Liver (tissue), 9 donors: ENCODE results near the gene CD63. TPM values are rescaled to one million over a fixed set of nuclear protein-coding genes. Genes with fewer than 3 reads are reported as not detected.
A peak's percentile ranks its signal among the peaks of the same experiment; 100 is the strongest.

Experiments
- DNase-seq: peaks from one replicate; pipeline ENCODE4 v3.0.0-alpha.2; 2017; ENCODE audit warnings: low spot score
- H3K27ac ChIP-seq, 2 donors: one replicate each; pipeline ENCODE4 v1.7.0; 2013; ENCODE audit warnings: inconsistent platforms in 2 of 2, low read length in 2 of 2, control low read depth in 1 of 2, low read depth in 1 of 2, mild to moderate bottlenecking in 1 of 2
- H3K27me3 ChIP-seq, 4 donors: one replicate each; pipeline versions ENCODE4 v1.6.1 to v1.7.0; 2013; ENCODE audit warnings: low read length in 3 of 4, inconsistent platforms in 1 of 4, mild to moderate bottlenecking in 1 of 4, moderate library complexity in 1 of 4; ENCODE audit not compliant: control insufficient read depth in 4 of 4, insufficient read depth in 4 of 4
- H3K36me3 ChIP-seq, 4 donors: one replicate each; pipeline versions ENCODE4 v1.6.1 to v1.7.0; 2013; ENCODE audit warnings: low read length in 3 of 4, mild to moderate bottlenecking in 3 of 4, low read depth in 1 of 4, moderate library complexity in 1 of 4; ENCODE audit not compliant: control insufficient read depth in 4 of 4, insufficient read depth in 3 of 4
- H3K4me1 ChIP-seq, 4 donors: one replicate each; pipeline versions ENCODE4 v1.6.1 to v1.7.0; 2013; ENCODE audit warnings: low read length in 3 of 4, mild to moderate bottlenecking in 3 of 4, moderate library complexity in 1 of 4; ENCODE audit not compliant: control insufficient read depth in 4 of 4, insufficient read depth in 4 of 4
- H3K4me3 ChIP-seq, 3 donors: one replicate each; pipeline versions ENCODE4 v1.6.1 to v1.7.0; 2013; ENCODE audit warnings: low read length in 3 of 3, control low read depth in 1 of 3, low read depth in 1 of 3, mild to moderate bottlenecking in 1 of 3
- H3K9ac ChIP-seq, 2 donors: one replicate each; pipeline ENCODE4 v1.7.0; 2013; ENCODE audit warnings: low read length in 2 of 2, mild to moderate bottlenecking in 2 of 2, moderate library complexity in 2 of 2, control low read depth in 1 of 2, low read depth in 1 of 2
- H3K9me3 ChIP-seq, 4 donors: one replicate each; pipeline versions ENCODE4 v1.6.1 to v1.7.0; 2013; ENCODE audit warnings: low read length in 3 of 4; ENCODE audit not compliant: control insufficient read depth in 4 of 4
- FOXA1 ChIP-seq: IDR thresholded peaks from 2 replicates; pipeline ENCODE4 v1.6.1; 2016; ENCODE audit warnings: antibody characterized with exemption
- FOXA2 ChIP-seq: IDR thresholded peaks from 2 replicates; pipeline ENCODE4 v1.6.1; 2016; ENCODE audit warnings: antibody characterized with exemption
- GABPA ChIP-seq, 2 donors: IDR thresholded peaks in 1 of 2; conservative IDR thresholded peaks in 1 of 2; 2 replicates each; pipeline ENCODE4 v1.6.1; 2016; ENCODE audit warnings: antibody characterized with exemption in 2 of 2, mild to moderate bottlenecking in 1 of 2, moderate library complexity in 1 of 2
- HNF4A ChIP-seq, 2 donors: conservative IDR thresholded peaks; 2 replicates each; pipeline ENCODE4 v1.6.1; 2016; ENCODE audit warnings: antibody characterized with exemption in 2 of 2, mild to moderate bottlenecking in 2 of 2
- HNF4G ChIP-seq: IDR thresholded peaks from 2 replicates; pipeline ENCODE4 v1.6.1; 2016; ENCODE audit warnings: antibody characterized with exemption
- JUND ChIP-seq, 2 donors: IDR thresholded peaks; 2 replicates each; pipeline ENCODE4 v1.6.1; 2016; ENCODE audit warnings: antibody characterized with exemption in 2 of 2
- NR2F2 ChIP-seq: IDR thresholded peaks from 2 replicates; pipeline ENCODE4 v1.6.1; 2016; ENCODE audit warnings: antibody characterized with exemption
- SP1 ChIP-seq: IDR thresholded peaks from 2 replicates; pipeline ENCODE4 v1.6.1; 2018; ENCODE audit warnings: antibody characterized with exemption, mild to moderate bottlenecking
- TAF1 ChIP-seq: conservative IDR thresholded peaks from 2 replicates; pipeline ENCODE4 v1.6.1; 2016; ENCODE audit warnings: antibody characterized with exemption, mild to moderate bottlenecking
- YY1 ChIP-seq: IDR thresholded peaks from 2 replicates; pipeline ENCODE4 v1.6.1; 2016; ENCODE audit warnings: antibody characterized with exemption, mild to moderate bottlenecking
- WGBS: extraction: QIAGEN DNeasy Blood & Tissue Kit; methylation state at CpG from one replicate; pipeline ENCODE4 v1.1.7; 2013; 5-methylcytosine and 5-hydroxymethylcytosine counted together
- polyA plus RNA-seq, 2 donors: library from polyadenylated mRNA; stranded (reverse) in 1 of 2; unstranded in 1 of 2; fragments of 200-250 nt in 1 of 2; fragments of >200 nt in 1 of 2; fragmentation: Nextera tagmentation in 1 of 2; extraction: Ambion mirVana in 1 of 2; gene quantifications; one replicate each; pipeline versions ENCODE4 v1.2.1 to v1.2.3, GENCODE V29; 2013 to 2015
- total RNA-seq, 2 donors: library from RNA; depleted of rRNA; stranded (reverse); fragments of >200 nt; gene quantifications; one replicate each; pipeline ENCODE4 v1.2.3, GENCODE V29; 2014
- TF ChIP-seq, protein P1 (sequence below): fragments of 150-350 bp; IDR thresholded peaks from 2 replicates; pipeline ENCODE4 v1.5.1; 2017; ENCODE audit warnings: improper control_type of control experiment, low read depth, low read length; ENCODE audit not compliant: missing input control
- TF ChIP-seq, protein P2 (sequence below): IDR thresholded peaks from 2 replicates; pipeline ENCODE4 v1.6.1; 2016; ENCODE audit warnings: antibody characterized with exemption
- TF ChIP-seq, protein P3 (sequence below): IDR thresholded peaks from 2 replicates; pipeline ENCODE4 v1.6.1; 2016; ENCODE audit warnings: antibody characterized with exemption
- TF ChIP-seq, protein P4 (sequence below): IDR thresholded peaks from 2 replicates; pipeline ENCODE4 v1.6.1; 2016; ENCODE audit warnings: antibody characterized with exemption, mild to moderate bottlenecking
- donor health status: healthy.
- donor health status: healthy.
- donor health status: healthy.
- donor health status: healthy.
- donor health status: healthy.

The CD63 gene
- total and polyA plus RNA-seq, 4 donors = 185 to 373 (median 338) TPM

DNA sequence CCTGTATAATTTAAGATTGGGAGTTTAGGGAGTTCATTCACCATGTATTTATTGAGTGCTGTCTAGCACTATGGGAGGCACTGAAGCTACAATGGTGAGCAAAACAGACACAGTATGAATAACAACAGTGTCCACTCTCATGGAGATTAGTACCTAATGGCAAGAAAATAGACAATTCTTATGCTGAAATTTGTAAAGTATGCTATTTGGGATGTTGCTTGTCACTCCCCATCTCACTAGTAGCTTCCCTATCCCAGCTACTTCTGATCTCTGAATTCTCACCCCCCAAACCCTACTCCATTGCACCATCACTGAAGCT lies 18.1 kb upstream of the CD63 start (continued):
- TF ChIP-seq FOXA2 = no peak

DNA sequence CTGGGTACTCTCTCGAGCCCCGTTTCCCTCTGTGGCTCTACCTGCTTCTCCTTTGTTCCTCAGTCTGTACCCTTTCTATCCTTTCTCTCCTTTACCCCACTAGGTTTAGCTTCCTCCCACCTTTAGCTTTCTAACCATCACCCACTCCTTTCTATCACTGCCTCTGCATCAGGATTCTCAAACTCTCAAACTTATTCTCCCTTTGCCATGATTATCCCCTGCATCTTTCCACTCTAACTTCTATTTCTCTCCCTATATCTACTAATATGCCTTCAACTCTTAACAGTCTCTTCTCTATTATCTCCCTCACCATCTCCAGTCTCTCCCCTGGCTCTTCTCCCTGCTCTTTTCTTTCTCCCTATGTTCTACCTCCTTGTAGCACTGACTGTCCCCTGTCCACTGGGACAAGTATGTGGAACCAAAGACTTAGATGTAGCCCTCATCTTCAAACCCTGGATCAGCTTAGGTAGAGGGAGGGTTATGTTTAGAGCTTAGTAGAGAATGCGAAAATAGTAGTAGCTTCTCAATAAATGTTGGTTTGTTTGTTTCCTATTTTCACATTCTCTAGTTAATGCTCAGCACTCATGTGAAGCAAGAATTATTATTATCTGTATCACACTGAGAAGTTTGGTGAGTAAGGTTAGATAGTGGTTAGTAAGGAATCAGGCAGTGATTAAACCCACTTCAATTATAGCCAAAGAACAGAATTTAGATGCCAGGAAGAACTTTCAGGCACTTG lies 17.5 kb upstream of the CD63 start:
- H3K4me3 ChIP-seq = no peak overlapping the region
- H3K9me3 ChIP-seq = no peaks in the 10 kb centered on the region
- no peak for TF ChIP-seq GABPA (IDR thresholded peaks at IDR 0.05 in 1 of 2, conservative IDR thresholded peaks at IDR 0.05 in 1 of 2)
- TF ChIP-seq NR2F2 = no peak
- no peak for TF ChIP-seq SP1
- no peak for TF ChIP-seq HNF4A (conservative IDR thresholded peaks at IDR 0.05)
- TF ChIP-seq FOXA1 = no peak
- DNase-seq = no peak
- peaks cover 0 to 9% (median 5%) of the 10 kb centered on the region in 4 donors for H3K4me1 ChIP-seq
- H3K9ac ChIP-seq = no peak overlapping the region
- WGBS = 44% methylated on average over 3 of the region's 3 CpGs
- H3K36me3 ChIP-seq = peaks cover 0 to 5% (median 1%) of the 10 kb centered on the region in 4 donors
- H3K27ac ChIP-seq = no peak overlapping the region
- H3K27me3 ChIP-seq = peaks cover 0 to 5% (median 0%) of the 10 kb centered on the region in 4 donors

DNA sequence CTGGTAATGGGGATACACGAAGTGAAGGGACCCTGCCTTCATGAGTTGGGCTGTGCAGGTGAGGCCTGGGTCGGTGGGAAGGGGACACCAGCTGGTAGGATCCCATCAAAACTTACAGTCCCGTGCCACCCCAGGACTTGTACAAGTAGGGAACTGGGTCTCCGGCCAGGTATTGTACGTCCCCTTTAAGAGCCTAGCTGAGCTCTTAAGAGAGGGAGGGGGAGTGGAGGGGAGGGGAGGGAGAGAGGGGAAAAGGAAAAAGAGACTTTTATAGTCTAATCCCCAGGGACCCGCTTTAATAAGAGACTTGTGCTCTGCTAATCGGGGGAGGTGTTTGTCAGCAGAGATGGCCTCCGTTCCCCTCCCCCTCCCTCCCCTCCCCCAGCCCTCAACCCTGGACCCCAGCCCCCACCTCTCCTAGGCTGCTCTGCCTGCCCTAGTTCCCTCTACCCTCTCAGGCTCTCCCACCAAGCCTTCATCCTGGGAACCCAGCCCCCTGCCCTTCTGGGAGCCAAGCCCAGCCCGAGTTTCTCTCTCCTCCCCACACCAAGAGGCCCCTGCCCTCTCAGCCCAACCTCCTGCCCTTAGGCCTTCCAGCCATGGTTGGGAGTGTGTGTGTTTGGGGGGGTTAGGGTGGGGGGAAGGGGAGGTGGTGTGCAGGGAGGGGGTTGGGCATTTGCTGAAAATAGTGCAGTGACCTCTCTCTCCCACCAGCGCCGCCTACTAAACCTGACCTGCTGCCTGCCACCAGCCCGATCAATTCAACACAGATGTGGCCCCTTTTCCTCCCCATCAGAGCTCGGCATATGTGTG lies 16.8 kb upstream of the CD63 start:
- peak; percentile 63 for DNase-seq
- H3K9ac ChIP-seq = no peak overlapping the region
- H3K4me1 ChIP-seq = peaks cover 0 to 9% (median 5%) of the 10 kb centered on the region in 4 donors
- no peak overlapping the region for H3K4me3 ChIP-seq
- no peak for TF ChIP-seq FOXA2
- TF ChIP-seq, protein P1, sequence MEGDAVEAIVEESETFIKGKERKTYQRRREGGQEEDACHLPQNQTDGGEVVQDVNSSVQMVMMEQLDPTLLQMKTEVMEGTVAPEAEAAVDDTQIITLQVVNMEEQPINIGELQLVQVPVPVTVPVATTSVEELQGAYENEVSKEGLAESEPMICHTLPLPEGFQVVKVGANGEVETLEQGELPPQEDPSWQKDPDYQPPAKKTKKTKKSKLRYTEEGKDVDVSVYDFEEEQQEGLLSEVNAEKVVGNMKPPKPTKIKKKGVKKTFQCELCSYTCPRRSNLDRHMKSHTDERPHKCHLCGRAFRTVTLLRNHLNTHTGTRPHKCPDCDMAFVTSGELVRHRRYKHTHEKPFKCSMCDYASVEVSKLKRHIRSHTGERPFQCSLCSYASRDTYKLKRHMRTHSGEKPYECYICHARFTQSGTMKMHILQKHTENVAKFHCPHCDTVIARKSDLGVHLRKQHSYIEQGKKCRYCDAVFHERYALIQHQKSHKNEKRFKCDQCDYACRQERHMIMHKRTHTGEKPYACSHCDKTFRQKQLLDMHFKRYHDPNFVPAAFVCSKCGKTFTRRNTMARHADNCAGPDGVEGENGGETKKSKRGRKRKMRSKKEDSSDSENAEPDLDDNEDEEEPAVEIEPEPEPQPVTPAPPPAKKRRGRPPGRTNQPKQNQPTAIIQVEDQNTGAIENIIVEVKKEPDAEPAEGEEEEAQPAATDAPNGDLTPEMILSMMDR = no peak
- no peak for TF ChIP-seq HNF4G
- TF ChIP-seq, protein P2, sequence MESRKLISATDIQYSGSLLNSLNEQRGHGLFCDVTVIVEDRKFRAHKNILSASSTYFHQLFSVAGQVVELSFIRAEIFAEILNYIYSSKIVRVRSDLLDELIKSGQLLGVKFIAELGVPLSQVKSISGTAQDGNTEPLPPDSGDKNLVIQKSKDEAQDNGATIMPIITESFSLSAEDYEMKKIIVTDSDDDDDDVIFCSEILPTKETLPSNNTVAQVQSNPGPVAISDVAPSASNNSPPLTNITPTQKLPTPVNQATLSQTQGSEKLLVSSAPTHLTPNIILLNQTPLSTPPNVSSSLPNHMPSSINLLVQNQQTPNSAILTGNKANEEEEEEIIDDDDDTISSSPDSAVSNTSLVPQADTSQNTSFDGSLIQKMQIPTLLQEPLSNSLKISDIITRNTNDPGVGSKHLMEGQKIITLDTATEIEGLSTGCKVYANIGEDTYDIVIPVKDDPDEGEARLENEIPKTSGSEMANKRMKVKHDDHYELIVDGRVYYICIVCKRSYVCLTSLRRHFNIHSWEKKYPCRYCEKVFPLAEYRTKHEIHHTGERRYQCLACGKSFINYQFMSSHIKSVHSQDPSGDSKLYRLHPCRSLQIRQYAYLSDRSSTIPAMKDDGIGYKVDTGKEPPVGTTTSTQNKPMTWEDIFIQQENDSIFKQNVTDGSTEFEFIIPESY = no peak
- TF ChIP-seq TAF1 = no peak
- TF ChIP-seq JUND (IDR thresholded peaks at IDR 0.05) = no peak
- TF ChIP-seq SP1 = no peak
- TF ChIP-seq, protein P3, sequence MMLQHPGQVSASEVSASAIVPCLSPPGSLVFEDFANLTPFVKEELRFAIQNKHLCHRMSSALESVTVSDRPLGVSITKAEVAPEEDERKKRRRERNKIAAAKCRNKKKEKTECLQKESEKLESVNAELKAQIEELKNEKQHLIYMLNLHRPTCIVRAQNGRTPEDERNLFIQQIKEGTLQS = no peak
- TF ChIP-seq YY1 = no peak
- TF ChIP-seq, protein P4, sequence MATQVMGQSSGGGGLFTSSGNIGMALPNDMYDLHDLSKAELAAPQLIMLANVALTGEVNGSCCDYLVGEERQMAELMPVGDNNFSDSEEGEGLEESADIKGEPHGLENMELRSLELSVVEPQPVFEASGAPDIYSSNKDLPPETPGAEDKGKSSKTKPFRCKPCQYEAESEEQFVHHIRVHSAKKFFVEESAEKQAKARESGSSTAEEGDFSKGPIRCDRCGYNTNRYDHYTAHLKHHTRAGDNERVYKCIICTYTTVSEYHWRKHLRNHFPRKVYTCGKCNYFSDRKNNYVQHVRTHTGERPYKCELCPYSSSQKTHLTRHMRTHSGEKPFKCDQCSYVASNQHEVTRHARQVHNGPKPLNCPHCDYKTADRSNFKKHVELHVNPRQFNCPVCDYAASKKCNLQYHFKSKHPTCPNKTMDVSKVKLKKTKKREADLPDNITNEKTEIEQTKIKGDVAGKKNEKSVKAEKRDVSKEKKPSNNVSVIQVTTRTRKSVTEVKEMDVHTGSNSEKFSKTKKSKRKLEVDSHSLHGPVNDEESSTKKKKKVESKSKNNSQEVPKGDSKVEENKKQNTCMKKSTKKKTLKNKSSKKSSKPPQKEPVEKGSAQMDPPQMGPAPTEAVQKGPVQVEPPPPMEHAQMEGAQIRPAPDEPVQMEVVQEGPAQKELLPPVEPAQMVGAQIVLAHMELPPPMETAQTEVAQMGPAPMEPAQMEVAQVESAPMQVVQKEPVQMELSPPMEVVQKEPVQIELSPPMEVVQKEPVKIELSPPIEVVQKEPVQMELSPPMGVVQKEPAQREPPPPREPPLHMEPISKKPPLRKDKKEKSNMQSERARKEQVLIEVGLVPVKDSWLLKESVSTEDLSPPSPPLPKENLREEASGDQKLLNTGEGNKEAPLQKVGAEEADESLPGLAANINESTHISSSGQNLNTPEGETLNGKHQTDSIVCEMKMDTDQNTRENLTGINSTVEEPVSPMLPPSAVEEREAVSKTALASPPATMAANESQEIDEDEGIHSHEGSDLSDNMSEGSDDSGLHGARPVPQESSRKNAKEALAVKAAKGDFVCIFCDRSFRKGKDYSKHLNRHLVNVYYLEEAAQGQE = no peak
- TF ChIP-seq FOXA1 = no peak
- H3K27me3 ChIP-seq = peaks cover 0 to 5% (median 0%) of the 10 kb centered on the region in 4 donors
- no peak overlapping the region for H3K27ac ChIP-seq
- WGBS = 33% methylated on average over 13 of the region's 13 CpGs
- H3K9me3 ChIP-seq = no peaks in the 10 kb centered on the region
- H3K36me3 ChIP-seq = no peaks in the 10 kb centered on the region
